GM12878 (cell line): ENCODE results near the gene SFXN5. TPM values are rescaled to one million over a fixed set of nuclear protein-coding genes. Genes with fewer than 3 reads are reported as not detected.

Experiments
- ATAC-seq: fragments of 200-7000 bp; cut with Tn5 transposase; 3 replicates; pipeline ENCODE4 v1.9.1; 2020; ENCODE audit warnings: mild to moderate bottlenecking, moderate library complexity
- BruUV-seq: library from RNA; stranded (reverse); fragments of 400-500 nt; replicated peaks from 2 replicates; lab custom pipeline; 2021; lab: Mats Ljungman, UMichigan
- CTCF ChIA-PET: fragments of 300-600 bp; sonication (Branson Sonifier 250); formaldehyde crosslinking; extraction: SDS; loops from one replicate; lab custom pipeline; 2021; ENCODE audit warnings: inconsistent platforms; lab: Yijun Ruan, JAX
- POLR2A ChIA-PET: fragments of 350-600 bp; formaldehyde crosslinking; extraction: SDS; loops from one replicate; lab custom pipeline; 2021; ENCODE audit warnings: inconsistent platforms; lab: Charles Lee
- RAD21 ChIA-PET: fragments of 300-600 bp; sonication (Branson Sonifier 250); formaldehyde crosslinking; loops from one replicate; lab custom pipeline; 2023; ENCODE audit warnings: antibody characterized with exemption; ENCODE audit not compliant: unreplicated experiment; lab: Charles Lee
- SMC1A ChIA-PET: fragments of 300-600 bp; sonication (Branson Sonifier 250); formaldehyde crosslinking; loops from one replicate; lab custom pipeline; 2023; ENCODE audit not compliant: unreplicated experiment, uncharacterized antibody; lab: Charles Lee
- DNase-seq: peaks from one replicate; pipeline ENCODE4 v3.0.0-alpha.2; 2011; ENCODE audit warnings: low read depth, low spot score
- FAIRE-seq: peaks from 3 replicates; lab custom pipeline; 2011; peaks lifted over from hg19 to GRCh38; lab: Jason Lieb, UNC
- H2AFZ ChIP-seq: 2 replicates; pipeline ENCODE4 v1.6.0; 2011; ENCODE audit warnings: low read depth, low read length, control low read depth; ENCODE audit not compliant: control insufficient read depth
- H3K27ac ChIP-seq: 2 replicates; pipeline ENCODE4 v1.5.1; 2011; ENCODE audit warnings: control low read depth; ENCODE audit not compliant: control insufficient read depth, insufficient read depth
- H3K27me3 ChIP-seq, 2 experiments: replicated peaks in 1 of 2; 2 replicates each; pipeline versions ENCODE4 v1.6.0 to v1.6.1; 2011; ENCODE audit warnings: low read length in 1 of 2; ENCODE audit not compliant: control insufficient read depth in 2 of 2, insufficient read depth in 2 of 2
- H3K36me3 ChIP-seq, 2 experiments: 2 replicates each; pipeline ENCODE4 v1.5.1; 2011; ENCODE audit warnings: low read length in 1 of 2; ENCODE audit not compliant: control insufficient read depth in 2 of 2, insufficient read depth in 2 of 2
- H3K4me1 ChIP-seq: 2 replicates; pipeline ENCODE4 v1.6.1; 2011; ENCODE audit warnings: mild to moderate bottlenecking, low read length, moderate library complexity, mixed read lengths; ENCODE audit not compliant: control insufficient read depth, insufficient read depth
- H3K4me2 ChIP-seq: 2 replicates; pipeline ENCODE4 v1.6.0; 2011; ENCODE audit warnings: control low read depth; ENCODE audit not compliant: control insufficient read depth, insufficient read depth
- H3K4me3 ChIP-seq: fragments of 200-600 bp; sonication (generic); 2 replicates; pipeline ENCODE4 v1.5.1; 2016
- H3K79me2 ChIP-seq: 2 replicates; pipeline ENCODE4 v1.6.0; 2011; ENCODE audit warnings: low read length; ENCODE audit not compliant: control insufficient read depth, insufficient read depth
- H3K9ac ChIP-seq: 2 replicates; pipeline ENCODE4 v1.8.0; 2011; ENCODE audit warnings: low read length, control low read depth, mixed read lengths; ENCODE audit not compliant: control insufficient read depth, insufficient read depth
- H3K9me3 ChIP-seq: replicated peaks from 3 replicates; pipeline ENCODE4 v1.5.1; 2011; ENCODE audit warnings: mild to moderate bottlenecking, low read length; ENCODE audit not compliant: control insufficient read depth, insufficient read depth
- H4K20me1 ChIP-seq: 2 replicates; pipeline ENCODE4 v1.6.0; 2011; ENCODE audit not compliant: control insufficient read depth, insufficient read depth
- CEBPB ChIP-seq, 2 experiments: fragments of 150-350 bp in 1 of 2; IDR thresholded peaks; 2 replicates each; pipeline ENCODE4 v1.6.1; 2012 to 2014; ENCODE audit warnings: low read depth in 2 of 2, low read length in 2 of 2, borderline replicate concordance in 1 of 2, inconsistent platforms in 1 of 2
- CHD4 ChIP-seq: fragments of 200-600 bp; sonication (generic); IDR thresholded peaks from 2 replicates; pipeline ENCODE4 v1.6.1; 2016; ENCODE audit warnings: mild to moderate bottlenecking
- DPF2 ChIP-seq: fragments of 450-650 bp; IDR thresholded peaks from 2 replicates; pipeline ENCODE4 v1.6.1; 2017; ENCODE audit warnings: mild to moderate bottlenecking
- KAT2A ChIP-seq: conservative IDR thresholded peaks from 2 replicates; pipeline ENCODE4 v1.6.1; 2011; ENCODE audit warnings: low read depth, low read length; ENCODE audit not compliant: control insufficient read depth
- LARP7 ChIP-seq: fragments of 450-650 bp; IDR thresholded peaks from 2 replicates; pipeline ENCODE4 v1.6.1; 2017; ENCODE audit warnings: mild to moderate bottlenecking
- PAX8 ChIP-seq: fragments of 450-650 bp; IDR thresholded peaks from 2 replicates; pipeline ENCODE4 v1.6.1; 2017; ENCODE audit warnings: mild to moderate bottlenecking, moderate library complexity
- WGBS: methylation state at CpG from one replicate; pipeline ENCODE4 v1.1.6; 2016; ENCODE audit warnings: low lambda C conversion rate; ENCODE audit not compliant: insufficient replicate concordance, insufficient coverage; ENCODE audit errors: missing lambda C conversion rate; 5-methylcytosine and 5-hydroxymethylcytosine counted together
- in situ Hi-C: fragments of 300-500 bp; cut with MboI; formaldehyde crosslinking; loops from 9 replicates; pipeline ENCODE4 v1.14.3; 2018; ENCODE audit warnings: mixed read lengths
- intact Hi-C: fragments of 100-400 bp; cut with micrococcal nuclease; formaldehyde crosslinking; loops from one replicate; pipeline ENCODE4 v1.14.2; 2022; ENCODE audit not compliant: unreplicated experiment
- polyA plus RNA-seq, 11 experiments: library from polyadenylated mRNA; depleted of rRNA in 4 of 11; unstranded in 6 of 11; stranded (reverse) in 5 of 11; fragments of >200 nt; fragmentation: Nextera tagmentation in 4 of 11; fragmentation: Illumina TruSeq in 1 of 11; extraction: Ambion mirVana in 4 of 11; extraction: Trizol in 1 of 11; gene quantifications; 1 replicate in 1 of 11; 2 replicates in 10 of 11; pipeline versions ENCODE4 v1.2.1 to v1.2.3, GENCODE V29; 2011 to 2016; ENCODE audit warnings: inconsistent platforms in 2 of 11, missing spikeins in 2 of 11, low read depth in 1 of 11
- total RNA-seq, 4 experiments: library from RNA; depleted of rRNA in 3 of 4; stranded (reverse); fragments of >200 nt in 3 of 4; fragmentation: Illumina TruSeq in 1 of 4; extraction: Trizol in 1 of 4; gene quantifications; 2 replicates each; pipeline versions ENCODE4 v1.2.1 to v1.2.3, GENCODE V29; 2013 to 2021
- TF ChIP-seq, protein P1 (sequence below): IDR thresholded peaks from 2 replicates; pipeline ENCODE4 v1.6.1; 2012; ENCODE audit warnings: mild to moderate bottlenecking, low read depth, low read length
- TF ChIP-seq, protein P2 (sequence below): fragments of 450-650 bp; formaldehyde crosslinking; IDR thresholded peaks from 2 replicates; pipeline ENCODE4 v1.4.0; 2020; ENCODE audit warnings: mild to moderate bottlenecking, moderate library complexity
- TF ChIP-seq, protein P3 (sequence below): fragments of 450-650 bp; formaldehyde crosslinking; IDR thresholded peaks from 2 replicates; pipeline ENCODE4 v1.4.0; 2022; ENCODE audit warnings: mild to moderate bottlenecking, moderate library complexity
- TF ChIP-seq, protein P4 (sequence below): IDR thresholded peaks from 2 replicates; pipeline ENCODE4 v1.6.1; 2012; ENCODE audit warnings: low read length, inconsistent platforms

Gene SFXN5
- total and polyA plus RNA-seq, 10 of the 15 experiments (the other 5 are each of a cell fraction or from before 2014, with no cell fraction given), result 3.3 to 15.9 (median 11.2) TPM

DNA sequence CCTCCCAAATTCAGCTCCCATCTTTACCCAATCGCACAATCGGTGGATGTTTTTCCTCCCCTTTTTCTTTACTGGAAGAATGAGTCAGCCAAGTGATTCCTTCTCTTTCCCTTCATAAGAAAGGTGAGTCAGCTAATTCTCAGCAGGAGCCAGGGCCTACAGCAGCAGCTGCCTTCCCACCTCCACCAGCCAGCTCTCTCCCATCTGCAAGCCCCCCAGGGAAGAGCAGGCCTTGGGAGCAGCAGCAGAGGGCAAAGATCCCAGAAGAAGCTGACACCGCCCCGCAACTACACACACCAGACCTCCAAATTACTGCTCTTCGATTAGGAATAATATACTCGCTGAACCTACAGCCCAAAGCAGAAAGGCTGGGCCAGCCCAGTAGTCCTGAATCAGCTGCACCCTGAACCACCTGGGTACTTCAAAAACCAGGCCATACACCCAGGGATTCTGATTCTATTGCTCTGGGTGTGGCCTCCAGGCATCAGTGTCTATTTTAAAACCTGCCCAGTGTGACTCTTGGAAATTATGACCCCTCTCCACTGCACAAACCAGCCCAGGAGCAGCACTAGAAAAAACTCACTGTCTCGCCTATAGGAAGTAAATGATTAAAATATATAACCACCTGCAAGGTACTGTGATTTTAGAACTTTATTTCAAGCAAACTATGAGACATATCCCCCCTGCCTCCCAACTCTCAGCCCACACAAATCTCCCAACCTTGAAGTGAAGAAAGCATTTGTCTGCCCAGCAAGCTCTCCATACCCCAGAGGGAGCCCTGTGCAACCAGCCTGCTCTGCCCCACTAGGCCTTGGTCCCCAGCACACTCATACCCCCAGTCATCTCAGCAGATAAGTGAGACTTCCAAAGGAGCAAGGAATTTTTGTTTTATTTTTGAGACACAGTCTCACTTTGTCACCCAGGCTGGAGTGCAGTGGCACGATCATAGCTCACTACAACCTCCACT, 7.3 kb downstream of the SFXN5 start:
- no TSS peak for BruUV-seq
- ChIA-PET CTCF (no interaction called here), RAD21 (no interaction called here), POLR2A (no interaction called here), SMC1A (no interaction called here)
- Histone ChIP-seq H3K27me3 (no peaks in the 10 kb centered on the region), H4K20me1 (no peaks in the 10 kb centered on the region), H3K4me2 (no peak overlapping the region), H3K36me3 (no peaks in the 10 kb centered on the region), H3K9ac (no peak overlapping the region), H3K9me3 (no peaks in the 10 kb centered on the region), H2AFZ (no peak overlapping the region), H3K27ac (no peak overlapping the region), H3K79me2 (no peaks in the 10 kb centered on the region), H3K4me1 (no peaks in the 10 kb centered on the region), H3K4me3 (no peak overlapping the region)
- no peak for DNase-seq
- no peak for ATAC-seq
- in situ Hi-C loops, result no loop called here
- intact Hi-C loops, result no loop called here
- 61% methylated on average over 8 of the region's 8 CpGs for WGBS
- no peak for FAIRE-seq
- TF ChIP-seq CEBPB (IDR thresholded peaks at IDR 0.05; ENCODE audit: borderline replicate concordance in 1 of 2, low read depth in 2 of 2, low read length in 2 of 2) (no peak), DPF2 (no peak), PAX8 (no peak), CHD4 (no peak), LARP7 (no peak), KAT2A (no peak)
- TF ChIP-seq, protein P1, sequence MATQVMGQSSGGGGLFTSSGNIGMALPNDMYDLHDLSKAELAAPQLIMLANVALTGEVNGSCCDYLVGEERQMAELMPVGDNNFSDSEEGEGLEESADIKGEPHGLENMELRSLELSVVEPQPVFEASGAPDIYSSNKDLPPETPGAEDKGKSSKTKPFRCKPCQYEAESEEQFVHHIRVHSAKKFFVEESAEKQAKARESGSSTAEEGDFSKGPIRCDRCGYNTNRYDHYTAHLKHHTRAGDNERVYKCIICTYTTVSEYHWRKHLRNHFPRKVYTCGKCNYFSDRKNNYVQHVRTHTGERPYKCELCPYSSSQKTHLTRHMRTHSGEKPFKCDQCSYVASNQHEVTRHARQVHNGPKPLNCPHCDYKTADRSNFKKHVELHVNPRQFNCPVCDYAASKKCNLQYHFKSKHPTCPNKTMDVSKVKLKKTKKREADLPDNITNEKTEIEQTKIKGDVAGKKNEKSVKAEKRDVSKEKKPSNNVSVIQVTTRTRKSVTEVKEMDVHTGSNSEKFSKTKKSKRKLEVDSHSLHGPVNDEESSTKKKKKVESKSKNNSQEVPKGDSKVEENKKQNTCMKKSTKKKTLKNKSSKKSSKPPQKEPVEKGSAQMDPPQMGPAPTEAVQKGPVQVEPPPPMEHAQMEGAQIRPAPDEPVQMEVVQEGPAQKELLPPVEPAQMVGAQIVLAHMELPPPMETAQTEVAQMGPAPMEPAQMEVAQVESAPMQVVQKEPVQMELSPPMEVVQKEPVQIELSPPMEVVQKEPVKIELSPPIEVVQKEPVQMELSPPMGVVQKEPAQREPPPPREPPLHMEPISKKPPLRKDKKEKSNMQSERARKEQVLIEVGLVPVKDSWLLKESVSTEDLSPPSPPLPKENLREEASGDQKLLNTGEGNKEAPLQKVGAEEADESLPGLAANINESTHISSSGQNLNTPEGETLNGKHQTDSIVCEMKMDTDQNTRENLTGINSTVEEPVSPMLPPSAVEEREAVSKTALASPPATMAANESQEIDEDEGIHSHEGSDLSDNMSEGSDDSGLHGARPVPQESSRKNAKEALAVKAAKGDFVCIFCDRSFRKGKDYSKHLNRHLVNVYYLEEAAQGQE, result no peak
- TF ChIP-seq, protein P2, sequence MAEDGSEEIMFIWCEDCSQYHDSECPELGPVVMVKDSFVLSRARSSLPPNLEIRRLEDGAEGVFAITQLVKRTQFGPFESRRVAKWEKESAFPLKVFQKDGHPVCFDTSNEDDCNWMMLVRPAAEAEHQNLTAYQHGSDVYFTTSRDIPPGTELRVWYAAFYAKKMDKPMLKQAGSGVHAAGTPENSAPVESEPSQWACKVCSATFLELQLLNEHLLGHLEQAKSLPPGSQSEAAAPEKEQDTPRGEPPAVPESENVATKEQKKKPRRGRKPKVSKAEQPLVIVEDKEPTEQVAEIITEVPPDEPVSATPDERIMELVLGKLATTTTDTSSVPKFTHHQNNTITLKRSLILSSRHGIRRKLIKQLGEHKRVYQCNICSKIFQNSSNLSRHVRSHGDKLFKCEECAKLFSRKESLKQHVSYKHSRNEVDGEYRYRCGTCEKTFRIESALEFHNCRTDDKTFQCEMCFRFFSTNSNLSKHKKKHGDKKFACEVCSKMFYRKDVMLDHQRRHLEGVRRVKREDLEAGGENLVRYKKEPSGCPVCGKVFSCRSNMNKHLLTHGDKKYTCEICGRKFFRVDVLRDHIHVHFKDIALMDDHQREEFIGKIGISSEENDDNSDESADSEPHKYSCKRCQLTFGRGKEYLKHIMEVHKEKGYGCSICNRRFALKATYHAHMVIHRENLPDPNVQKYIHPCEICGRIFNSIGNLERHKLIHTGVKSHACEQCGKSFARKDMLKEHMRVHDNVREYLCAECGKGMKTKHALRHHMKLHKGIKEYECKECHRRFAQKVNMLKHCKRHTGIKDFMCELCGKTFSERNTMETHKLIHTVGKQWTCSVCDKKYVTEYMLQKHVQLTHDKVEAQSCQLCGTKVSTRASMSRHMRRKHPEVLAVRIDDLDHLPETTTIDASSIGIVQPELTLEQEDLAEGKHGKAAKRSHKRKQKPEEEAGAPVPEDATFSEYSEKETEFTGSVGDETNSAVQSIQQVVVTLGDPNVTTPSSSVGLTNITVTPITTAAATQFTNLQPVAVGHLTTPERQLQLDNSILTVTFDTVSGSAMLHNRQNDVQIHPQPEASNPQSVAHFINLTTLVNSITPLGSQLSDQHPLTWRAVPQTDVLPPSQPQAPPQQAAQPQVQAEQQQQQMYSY, result no peak
- TF ChIP-seq, protein P3, sequence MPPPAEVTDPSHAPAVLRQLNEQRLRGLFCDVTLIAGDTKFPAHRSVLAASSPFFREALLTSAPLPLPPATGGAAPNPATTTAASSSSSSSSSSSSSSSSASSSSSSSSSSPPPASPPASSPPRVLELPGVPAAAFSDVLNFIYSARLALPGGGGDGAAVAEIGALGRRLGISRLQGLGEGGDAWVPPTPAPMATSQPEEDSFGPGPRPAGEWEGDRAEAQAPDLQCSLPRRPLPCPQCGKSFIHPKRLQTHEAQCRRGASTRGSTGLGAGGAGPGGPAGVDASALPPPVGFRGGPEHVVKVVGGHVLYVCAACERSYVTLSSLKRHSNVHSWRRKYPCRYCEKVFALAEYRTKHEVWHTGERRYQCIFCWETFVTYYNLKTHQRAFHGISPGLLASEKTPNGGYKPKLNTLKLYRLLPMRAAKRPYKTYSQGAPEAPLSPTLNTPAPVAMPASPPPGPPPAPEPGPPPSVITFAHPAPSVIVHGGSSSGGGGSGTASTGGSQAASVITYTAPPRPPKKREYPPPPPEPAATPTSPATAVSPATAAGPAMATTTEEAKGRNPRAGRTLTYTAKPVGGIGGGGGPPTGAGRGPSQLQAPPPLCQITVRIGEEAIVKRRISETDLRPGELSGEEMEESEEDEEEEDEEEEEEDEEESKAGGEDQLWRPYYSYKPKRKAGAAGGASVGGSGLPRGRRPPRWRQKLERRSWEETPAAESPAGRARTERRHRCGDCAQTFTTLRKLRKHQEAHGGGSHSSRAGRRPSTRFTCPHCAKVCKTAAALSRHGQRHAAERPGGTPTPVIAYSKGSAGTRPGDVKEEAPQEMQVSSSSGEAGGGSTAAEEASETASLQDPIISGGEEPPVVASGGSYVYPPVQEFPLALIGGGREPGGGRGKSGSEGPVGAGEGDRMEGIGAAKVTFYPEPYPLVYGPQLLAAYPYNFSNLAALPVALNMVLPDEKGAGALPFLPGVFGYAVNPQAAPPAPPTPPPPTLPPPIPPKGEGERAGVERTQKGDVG (CRISPR knock-in tag), result no peak
- TF ChIP-seq, protein P4, sequence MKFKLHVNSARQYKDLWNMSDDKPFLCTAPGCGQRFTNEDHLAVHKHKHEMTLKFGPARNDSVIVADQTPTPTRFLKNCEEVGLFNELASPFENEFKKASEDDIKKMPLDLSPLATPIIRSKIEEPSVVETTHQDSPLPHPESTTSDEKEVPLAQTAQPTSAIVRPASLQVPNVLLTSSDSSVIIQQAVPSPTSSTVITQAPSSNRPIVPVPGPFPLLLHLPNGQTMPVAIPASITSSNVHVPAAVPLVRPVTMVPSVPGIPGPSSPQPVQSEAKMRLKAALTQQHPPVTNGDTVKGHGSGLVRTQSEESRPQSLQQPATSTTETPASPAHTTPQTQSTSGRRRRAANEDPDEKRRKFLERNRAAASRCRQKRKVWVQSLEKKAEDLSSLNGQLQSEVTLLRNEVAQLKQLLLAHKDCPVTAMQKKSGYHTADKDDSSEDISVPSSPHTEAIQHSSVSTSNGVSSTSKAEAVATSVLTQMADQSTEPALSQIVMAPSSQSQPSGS, result no peak
